OCI-LY7 (cell line): ENCODE data around the gene GPHA2. TPM values are rescaled to one million over a fixed set of nuclear protein-coding genes. Genes with fewer than 3 reads are reported as not detected.

Experiments
- BruUV-seq: library from RNA; stranded (reverse); fragments of 400-500 nt; replicated peaks from 2 replicates; lab custom pipeline; 2021; lab: Mats Ljungman, UMichigan
- CTCF ChIA-PET: fragments of 300-600 bp; sonication (Branson Sonifier 250); formaldehyde crosslinking; loops from one replicate; lab custom pipeline; 2022; ENCODE audit warnings: antibody characterized with exemption; ENCODE audit not compliant: unreplicated experiment; lab: Charles Lee
- POLR2A ChIA-PET: fragments of 300-600 bp; sonication (Branson Sonifier 250); formaldehyde crosslinking; loops from one replicate; lab custom pipeline; 2022; ENCODE audit warnings: antibody characterized with exemption; lab: Charles Lee
- DNase-seq: peaks from one replicate; pipeline ENCODE4 v3.0.0-alpha.2; 2015; ENCODE audit warnings: low spot score
- H2AFZ ChIP-seq: fragments of 200-600 bp; sonication (generic), shearing (Covaris generic); 2 replicates; pipeline ENCODE4 v1.6.1; 2014; ENCODE audit warnings: mild to moderate bottlenecking, antibody characterized with exemption, low read length, moderate library complexity
- H3K27ac ChIP-seq: fragments of 200-600 bp; sonication (generic); 2 replicates; pipeline ENCODE4 v1.5.1; 2014; ENCODE audit warnings: mixed run types, low read depth, mild to moderate bottlenecking, moderate library complexity, low read length, inconsistent platforms; ENCODE audit not compliant: poor library complexity, severe bottlenecking
- H3K36me3 ChIP-seq: fragments of 200-600 bp; sonication (generic); 2 replicates; pipeline ENCODE4 v1.6.1; 2014; ENCODE audit warnings: mild to moderate bottlenecking, antibody characterized with exemption, low read length, moderate library complexity, mixed read lengths; ENCODE audit not compliant: insufficient read depth
- H3K4me1 ChIP-seq: fragments of 200-600 bp; sonication (generic); 2 replicates; pipeline ENCODE4 v1.5.1; 2014; ENCODE audit warnings: mild to moderate bottlenecking, low read length; ENCODE audit not compliant: insufficient read depth, poor library complexity, severe bottlenecking
- H3K4me2 ChIP-seq: fragments of 200-600 bp; sonication (generic); 2 replicates; pipeline ENCODE4 v1.6.1; 2014; ENCODE audit warnings: mild to moderate bottlenecking, low read length
- H3K4me3 ChIP-seq: fragments of 200-600 bp; sonication (generic); 2 replicates; pipeline ENCODE4 v1.5.1; 2014; ENCODE audit warnings: mild to moderate bottlenecking, low read depth, low read length; ENCODE audit not compliant: poor library complexity, severe bottlenecking
- H3K79me2 ChIP-seq: fragments of 200-600 bp; sonication (generic); 2 replicates; pipeline ENCODE4 v1.6.1; 2016; ENCODE audit warnings: low read depth, mild to moderate bottlenecking, low read length, moderate library complexity, mixed read lengths; ENCODE audit not compliant: insufficient read depth
- H3K9me2 ChIP-seq: fragments of 200-600 bp; sonication (generic); 2 replicates; pipeline ENCODE4 v1.6.1; 2016; ENCODE audit warnings: mild to moderate bottlenecking, low read length, mixed read lengths; ENCODE audit not compliant: insufficient read depth
- H3K9me3 ChIP-seq: fragments of 200-600 bp; sonication (generic); 2 replicates; pipeline ENCODE4 v1.6.1; 2014; ENCODE audit warnings: mild to moderate bottlenecking, mixed run types, low read length, mixed read lengths
- H4K20me1 ChIP-seq: fragments of 200-600 bp; sonication (generic); 2 replicates; pipeline ENCODE4 v1.6.1; 2014; ENCODE audit warnings: mild to moderate bottlenecking, antibody characterized with exemption, low read length, moderate library complexity, mixed read lengths; ENCODE audit not compliant: insufficient read depth
- EZH2phosphoT487 ChIP-seq: fragments of 200-600 bp; sonication (generic); IDR thresholded peaks from 2 replicates; pipeline ENCODE4 v1.6.1; 2018; ENCODE audit warnings: low read depth, borderline replicate concordance, mild to moderate bottlenecking, mixed run types, antibody characterized with exemption, low read length, moderate library complexity, mixed read lengths
- intact Hi-C: fragments of 100-400 bp; cut with micrococcal nuclease; formaldehyde crosslinking; loops from one replicate; pipeline ENCODE4 v1.10.0; 2022; ENCODE audit not compliant: unreplicated experiment
- total RNA-seq, 2 experiments: library from RNA; depleted of rRNA in 1 of 2; stranded (reverse); fragments of >200 nt in 1 of 2; shearing (Covaris generic) in 1 of 2; gene quantifications; 2 replicates each; pipeline ENCODE4 v1.2.3, GENCODE V29; 2014 to 2022
- TF ChIP-seq, protein P1 (sequence below): fragments of 200-600 bp; sonication (generic); conservative IDR thresholded peaks from 2 replicates; pipeline ENCODE4 v1.5.1; 2014; ENCODE audit warnings: mild to moderate bottlenecking, antibody characterized with exemption, low read length, moderate library complexity, mixed read lengths

GPHA2 gene
- total RNA-seq, 2 experiments from 2014 or later = not detected

DNA sequence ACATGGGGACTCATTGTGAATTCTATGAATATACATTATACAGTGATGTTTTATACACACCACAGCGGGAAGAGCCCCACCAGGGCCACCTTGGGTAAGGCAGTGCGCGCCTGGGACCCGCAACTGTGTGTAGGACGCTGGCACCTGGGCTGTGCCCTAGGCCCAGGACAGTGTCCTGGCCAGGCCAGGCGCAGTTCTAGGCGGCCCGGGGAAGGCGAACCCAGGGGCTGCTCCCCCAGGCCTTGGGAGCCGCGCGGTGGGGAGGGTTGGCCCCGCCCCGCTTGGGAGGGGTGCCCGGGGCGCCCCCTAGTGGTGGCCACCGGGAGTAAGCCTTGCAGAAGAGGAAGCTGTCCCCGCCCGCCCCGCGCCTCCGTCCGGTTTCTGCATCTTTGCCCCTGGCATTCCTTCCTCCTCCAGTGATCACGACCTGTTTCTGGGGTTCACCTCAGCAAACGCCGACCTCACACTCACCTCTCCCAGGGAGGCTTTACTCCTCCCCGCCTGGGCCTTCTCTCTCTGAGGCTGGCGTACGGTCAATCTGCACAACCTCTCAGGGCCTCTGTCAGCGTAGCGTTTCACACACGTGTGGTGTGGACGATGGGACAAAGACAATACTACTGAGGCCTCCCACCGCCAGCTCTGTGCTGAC is 47.8 kb downstream of the GPHA2 start:
- Histone ChIP-seq H3K4me3 (peak overlapping the region; percentile 53), H3K4me2 (peak overlapping the region; percentile 75), H3K9me2 (no peaks in the 10 kb centered on the region), H3K27ac (peak overlapping the region; percentile 44), H2AFZ (peak overlapping the region; percentile 97), H3K9me3 (no peaks in the 10 kb centered on the region), H3K79me2 (no peaks in the 10 kb centered on the region), H4K20me1 (no peaks in the 10 kb centered on the region), H3K4me1 (peaks cover 40% of the 10 kb centered on the region), H3K36me3 (no peaks in the 10 kb centered on the region)
- ChIA-PET POLR2A (interaction anchor here (0.6 to 1.7 kb wide), 3 partner anchors 11 to 42 kb away, joined by 4 to 9 read pairs (median 4); no protein-coding TSS in a partner anchor), CTCF (interaction anchor here (0.6 to 1.8 kb wide), 10 partner anchors 11 to 44 kb away, joined by 3 to 12 read pairs (median 4); partner anchors contain the start of gene CDC42BPG)
- DNase-seq = peak; percentile 86
- no TSS peak for BruUV-seq
- TF ChIP-seq, protein P1, sequence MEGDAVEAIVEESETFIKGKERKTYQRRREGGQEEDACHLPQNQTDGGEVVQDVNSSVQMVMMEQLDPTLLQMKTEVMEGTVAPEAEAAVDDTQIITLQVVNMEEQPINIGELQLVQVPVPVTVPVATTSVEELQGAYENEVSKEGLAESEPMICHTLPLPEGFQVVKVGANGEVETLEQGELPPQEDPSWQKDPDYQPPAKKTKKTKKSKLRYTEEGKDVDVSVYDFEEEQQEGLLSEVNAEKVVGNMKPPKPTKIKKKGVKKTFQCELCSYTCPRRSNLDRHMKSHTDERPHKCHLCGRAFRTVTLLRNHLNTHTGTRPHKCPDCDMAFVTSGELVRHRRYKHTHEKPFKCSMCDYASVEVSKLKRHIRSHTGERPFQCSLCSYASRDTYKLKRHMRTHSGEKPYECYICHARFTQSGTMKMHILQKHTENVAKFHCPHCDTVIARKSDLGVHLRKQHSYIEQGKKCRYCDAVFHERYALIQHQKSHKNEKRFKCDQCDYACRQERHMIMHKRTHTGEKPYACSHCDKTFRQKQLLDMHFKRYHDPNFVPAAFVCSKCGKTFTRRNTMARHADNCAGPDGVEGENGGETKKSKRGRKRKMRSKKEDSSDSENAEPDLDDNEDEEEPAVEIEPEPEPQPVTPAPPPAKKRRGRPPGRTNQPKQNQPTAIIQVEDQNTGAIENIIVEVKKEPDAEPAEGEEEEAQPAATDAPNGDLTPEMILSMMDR = peak; percentile 93
- TF ChIP-seq EZH2phosphoT487 = no peak
- intact Hi-C loops = loop anchor here (1.0 kb wide), 1 partner anchor 41 kb away; no protein-coding TSS in a partner anchor

DNA sequence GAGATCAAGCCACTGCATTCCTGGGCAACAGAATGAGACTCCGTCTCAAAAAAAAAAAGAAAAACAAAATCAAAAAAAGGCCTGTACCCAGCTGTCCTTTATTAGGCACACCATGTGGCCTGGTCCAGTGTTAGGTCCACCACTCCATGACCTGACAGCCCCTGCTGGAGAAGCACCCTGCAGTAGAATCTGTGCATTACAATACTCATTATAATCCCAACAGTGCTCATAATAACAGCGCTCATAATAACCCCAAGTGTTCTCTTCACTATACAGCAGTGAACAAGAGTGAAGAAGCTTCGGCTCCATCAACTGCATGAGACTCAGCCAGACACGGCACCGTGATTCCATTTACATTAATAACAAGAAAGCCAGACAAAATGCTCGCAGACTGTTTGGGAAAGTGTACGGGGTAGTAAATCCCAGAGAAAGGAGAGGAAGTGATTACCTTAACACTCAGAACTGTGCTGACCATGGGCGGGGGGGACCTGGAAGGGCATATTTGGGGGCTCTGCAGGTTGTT is 48.4 kb downstream of the GPHA2 start:
- Histone ChIP-seq H2AFZ (peak overlapping the region; percentile 97), H3K9me2 (no peaks in the 10 kb centered on the region), H3K9me3 (no peaks in the 10 kb centered on the region), H4K20me1 (no peaks in the 10 kb centered on the region), H3K79me2 (no peaks in the 10 kb centered on the region), H3K4me1 (peaks cover 46% of the 10 kb centered on the region), H3K4me2 (peak overlapping the region; percentile 75), H3K27ac (peak overlapping the region; percentile 44), H3K4me3 (peak overlapping the region; percentile 53), H3K36me3 (no peaks in the 10 kb centered on the region)
- no TSS peak for BruUV-seq
- intact Hi-C loops = loop anchor here (1.0 kb wide), 1 partner anchor 40 kb away; no protein-coding TSS in a partner anchor
- peak; percentile 45 for DNase-seq
- TF ChIP-seq, protein P1 = no peak
- TF ChIP-seq EZH2phosphoT487 = no peak
- CTCF ChIA-PET = interaction anchor here (1.1 to 1.8 kb wide), 5 partner anchors 13 to 43 kb away, joined by 4 to 12 read pairs (median 6); partner anchors contain the start of gene CDC42BPG
- POLR2A ChIA-PET = interaction anchor here (0.6 to 1.7 kb wide), 3 partner anchors 39 to 109 kb away, joined by 3 to 9 read pairs (median 3); partner anchors contain the start of gene SF1
